A549 (cell line): ENCODE data around the gene DUSP7. TPM values are rescaled to one million over a fixed set of nuclear protein-coding genes. Genes with fewer than 3 reads are reported as not detected.

Experiments
- ATAC-seq, 2 experiments: fragments of 200-7000 bp in 1 of 2; fragments of >200 bp in 1 of 2; cut with Nextera tagmentation in 1 of 2; cut with Tn5 transposase in 1 of 2; 3 replicates each; pipeline versions ENCODE4 v1.8.0 to v1.9.1; 2018 to 2020; ENCODE audit warnings: mild to moderate bottlenecking in 1 of 2, moderate library complexity in 1 of 2
- CTCF ChIA-PET: fragments of 300-600 bp; sonication (Branson Sonifier 250); formaldehyde crosslinking; extraction: SDS; loops from one replicate; lab custom pipeline; 2021; ENCODE audit warnings: antibody characterized with exemption, inconsistent platforms; lab: Yijun Ruan, JAX
- POLR2A ChIA-PET: fragments of 350-600 bp; formaldehyde crosslinking; extraction: SDS; loops from one replicate; lab custom pipeline; 2021; ENCODE audit warnings: antibody characterized with exemption, inconsistent platforms; lab: Yijun Ruan, JAX
- DNase-seq, 2 experiments: peaks; one replicate each; pipeline versions ENCODE4 v3.0.0 to v3.0.0-alpha.2; 2011 to 2016; ENCODE audit warnings: low read depth in 1 of 2, low spot score in 1 of 2
- FAIRE-seq: peaks from 2 replicates; lab custom pipeline; 2011; peaks lifted over from hg19 to GRCh38; lab: Jason Lieb, UNC
- H3K27ac ChIP-seq, 2 experiments: fragments of >200 bp; sonication (Bioruptor Twin); formaldehyde crosslinking; 3 replicates each; pipeline ENCODE4 v1.5.1; 2016 to 2017
- H3K4me1 ChIP-seq: fragments of >200 bp; sonication (Bioruptor Twin); formaldehyde crosslinking; 3 replicates; pipeline ENCODE4 v1.6.1; 2016
- H3K4me2 ChIP-seq: fragments of >200 bp; sonication (Bioruptor Twin); formaldehyde crosslinking; 3 replicates; pipeline ENCODE4 v1.6.1; 2016
- H3K4me3 ChIP-seq: fragments of >200 bp; sonication (Bioruptor Twin); formaldehyde crosslinking; 3 replicates; pipeline ENCODE4 v1.5.1; 2016
- H3K9me3 ChIP-seq: fragments of >200 bp; sonication (Bioruptor Twin); formaldehyde crosslinking; 3 replicates; pipeline ENCODE4 v1.6.1; 2016
- BCL3 ChIP-seq: fragments of >200 bp; sonication (Bioruptor Twin); formaldehyde crosslinking; IDR thresholded peaks from 3 replicates; pipeline ENCODE4 v1.6.1; 2016
- CBX8 ChIP-seq: fragments of 200-600 bp; sonication (generic); IDR thresholded peaks from 2 replicates; pipeline ENCODE4 v1.6.1; 2016
- CHD2 ChIP-seq: fragments of 150-350 bp; IDR thresholded peaks from 2 replicates; pipeline ENCODE4 v1.6.1; 2014; ENCODE audit warnings: low read length; ENCODE audit not compliant: partially characterized antibody
- CHD4 ChIP-seq: fragments of 200-600 bp; sonication (generic); IDR thresholded peaks from 2 replicates; pipeline ENCODE4 v1.6.1; 2016; ENCODE audit warnings: antibody characterized with exemption, mild to moderate bottlenecking, borderline replicate concordance
- FOSL2 ChIP-seq, 2 experiments: fragments of 450-650 bp in 1 of 2; fragments of >200 bp in 1 of 2; sonication (Bioruptor Twin) in 1 of 2; formaldehyde crosslinking; IDR thresholded peaks; 2 replicates each; pipeline versions ENCODE4 v1.5.0 to v1.6.1; 2016 to 2020; ENCODE audit warnings: mild to moderate bottlenecking in 1 of 2, moderate library complexity in 1 of 2
- HDAC2 ChIP-seq: fragments of 200-600 bp; sonication (generic); IDR thresholded peaks from 2 replicates; pipeline ENCODE4 v1.6.1; 2016
- HEYL ChIP-seq: fragments of 250-450 bp; sonication (Bioruptor Pico); IDR thresholded peaks from 2 replicates; pipeline ENCODE4 v1.8.0; 2021; ENCODE audit warnings: mild to moderate bottlenecking, moderate library complexity
- HOXB5 ChIP-seq: fragments of 250-450 bp; sonication (Bioruptor Pico); IDR thresholded peaks from 2 replicates; pipeline ENCODE4 v1.5.0; 2020; ENCODE audit warnings: mild to moderate bottlenecking, moderate library complexity
- JUN ChIP-seq, 2 experiments: fragments of >200 bp; sonication (Bioruptor Twin); formaldehyde crosslinking; IDR thresholded peaks; 2 replicates in 1 of 2; 3 replicates in 1 of 2; pipeline ENCODE4 v1.6.1; 2016 to 2017
- JUNB ChIP-seq: fragments of >200 bp; sonication (Bioruptor Twin); formaldehyde crosslinking; IDR thresholded peaks from 2 replicates; pipeline ENCODE4 v1.6.1; 2016
- KDM5A ChIP-seq: fragments of 200-600 bp; sonication (generic); IDR thresholded peaks from 2 replicates; pipeline ENCODE4 v1.6.1; 2016; ENCODE audit warnings: antibody characterized with exemption, mild to moderate bottlenecking
- MAZ ChIP-seq: fragments of 150-350 bp; IDR thresholded peaks from 2 replicates; pipeline ENCODE4 v1.6.1; 2014; ENCODE audit warnings: antibody characterized with exemption, low read depth, low read length, borderline replicate concordance
- NPAS2 ChIP-seq: fragments of 250-450 bp; sonication (Bioruptor Pico); IDR thresholded peaks from 2 replicates; pipeline ENCODE4 v1.8.0; 2022; ENCODE audit warnings: mild to moderate bottlenecking, moderate library complexity, borderline replicate concordance
- NR3C1 ChIP-seq: fragments of >200 bp; sonication (Bioruptor Twin); formaldehyde crosslinking; IDR thresholded peaks from 3 replicates; pipeline ENCODE4 v1.6.1; 2017
- PBX3 ChIP-seq: IDR thresholded peaks from 2 replicates; pipeline ENCODE4 v1.6.1; 2012
- RARB ChIP-seq: fragments of 250-450 bp; sonication (Bioruptor Pico); IDR thresholded peaks from 2 replicates; pipeline ENCODE4 v1.8.0; 2021; ENCODE audit warnings: mild to moderate bottlenecking, moderate library complexity
- REST ChIP-seq: fragments of 200-600 bp; sonication (generic); IDR thresholded peaks from 2 replicates; pipeline ENCODE4 v1.6.1; 2016; ENCODE audit warnings: antibody characterized with exemption, mild to moderate bottlenecking, moderate library complexity
- RFX5 ChIP-seq: fragments of 450-650 bp; IDR thresholded peaks from 2 replicates; pipeline ENCODE4 v1.7.1; 2014; ENCODE audit warnings: antibody characterized with exemption, mild to moderate bottlenecking, moderate library complexity
- SREBF2 ChIP-seq: fragments of 450-650 bp; IDR thresholded peaks from 2 replicates; pipeline ENCODE4 v1.6.1; 2014; ENCODE audit warnings: mild to moderate bottlenecking, moderate library complexity
- TP53 ChIP-seq: fragments of 250-450 bp; sonication (Bioruptor Pico); IDR thresholded peaks from 2 replicates; pipeline ENCODE4 v1.5.0; 2021; ENCODE audit warnings: mild to moderate bottlenecking, moderate library complexity
- WGBS: methylation state at CpG from one replicate; pipeline ENCODE4 v1.1.6; 2017; ENCODE audit errors: missing lambda C conversion rate; 5-methylcytosine and 5-hydroxymethylcytosine counted together
- polyA plus RNA-seq, 4 experiments: library from polyadenylated mRNA; depleted of rRNA in 3 of 4; stranded (reverse); fragments of >200 nt; fragmentation: RNase III in 1 of 4; extraction: RNeasy Plus Mini Kit Qiagen cat#74134 plus additional on column Dnase treatment in 1 of 4; gene quantifications; 2 replicates in 3 of 4; 3 replicates in 1 of 4; pipeline ENCODE4 v1.2.3, GENCODE V29; 2011 to 2017

DUSP7 gene
- polyA plus RNA-seq, 2 of the 4 experiments (the other 2 are of a cell fraction), result 4.4 to 4.8 TPM

GRCh38 chr3:52020796-52021195 lies 35.6 kb downstream of the DUSP7 start:
- POLR2A ChIA-PET, result no interaction called here

GRCh38 chr3:52019352-52020080 lies 36.9 kb downstream of the DUSP7 start:
- ATAC-seq (no peak), FAIRE-seq (no peak), DNase-seq (no peak)
- H3K27ac ChIP-seq, result no peak overlapping the region
- H3K9me3 ChIP-seq, result no peaks in the 10 kb centered on the region
- 73% methylated on average over 10 of the region's 17 CpGs for WGBS
- H3K4me2 ChIP-seq, result no peak overlapping the region
- POLR2A ChIA-PET, result no interaction called here
- TF ChIP-seq NPAS2 (CRISPR knock-in tag), result no peak
- no peak for TF ChIP-seq CBX8
- no peak for TF ChIP-seq RARB (CRISPR knock-in tag)
- TF ChIP-seq, all 56 proteins: peak for 0
- H3K4me1 ChIP-seq, result no peaks in the 10 kb centered on the region
- no peak overlapping the region for H3K4me3 ChIP-seq
- CTCF ChIA-PET, result interaction anchor here (1.5 to 10.8 kb wide), 2 partner anchors 16 to 33 kb away, joined by 9 to 96 read pairs; no protein-coding TSS in a partner anchor

More at GRCh38 chr3:52020796-52021195, 35.6 kb downstream of the DUSP7 start:
- H3K4me3 ChIP-seq, result no peak overlapping the region
- H3K27ac ChIP-seq, result no peak overlapping the region
- no peak for ATAC-seq
- FAIRE-seq, result no peak
- no peak for DNase-seq
- CTCF ChIA-PET, result interaction anchor here (0.9 to 10.8 kb wide), 2 partner anchors 17 to 19 kb away, joined by 3 to 96 read pairs; no protein-coding TSS in a partner anchor
- no CpG with 5 or more reads among the region's 7 CpGs for WGBS
- H3K9me3 ChIP-seq, result no peaks in the 10 kb centered on the region
- no peaks in the 10 kb centered on the region for H3K4me1 ChIP-seq
- H3K4me2 ChIP-seq, result no peak overlapping the region
- TF ChIP-seq REST (no peak), MAZ (no peak), HDAC2 (no peak), JUN (IDR thresholded peaks at IDR 0.05) (no peak), JUNB (no peak), FOSL2 (IDR thresholded peaks at IDR 0.05) (no peak), FOSL2 (CRISPR knock-in tag; IDR thresholded peaks at IDR 0.05) (no peak), CHD2 (no peak), CHD4 (no peak), RARB (CRISPR knock-in tag) (no peak), TP53 (CRISPR knock-in tag) (no peak), BCL3 (no peak), PBX3 (no peak), SREBF2 (no peak), KDM5A (no peak), HOXB5 (CRISPR knock-in tag) (no peak), RFX5 (no peak), HEYL (CRISPR knock-in tag) (no peak), NR3C1 (no peak)
- TF ChIP-seq, all 56 proteins: peak for 0
